Thyroid gland (tissue), 4 donors: ENCODE results near the gene ADAMTSL2.

Experiments used
- POLR2A ChIP-seq, 2 donors: fragments of 450-650 bp; IDR thresholded peaks; one replicate each; pipeline ENCODE4 v1.6.1; 2017; ENCODE audit warnings: antibody characterized with exemption in 2 of 2, mild to moderate bottlenecking in 2 of 2, moderate library complexity in 1 of 2
- TF ChIP-seq, protein P1 (sequence below), 6 experiments: fragments of 200-600 bp in 3 of 6; fragments of 450-650 bp in 3 of 6; sonication (generic) in 3 of 6; IDR thresholded peaks; one replicate each; pipeline ENCODE4 v1.5.1; 2016 to 2019; ENCODE audit warnings: antibody characterized with exemption in 6 of 6, mild to moderate bottlenecking in 2 of 6, inconsistent platforms in 1 of 6, moderate library complexity in 1 of 6

DNA sequence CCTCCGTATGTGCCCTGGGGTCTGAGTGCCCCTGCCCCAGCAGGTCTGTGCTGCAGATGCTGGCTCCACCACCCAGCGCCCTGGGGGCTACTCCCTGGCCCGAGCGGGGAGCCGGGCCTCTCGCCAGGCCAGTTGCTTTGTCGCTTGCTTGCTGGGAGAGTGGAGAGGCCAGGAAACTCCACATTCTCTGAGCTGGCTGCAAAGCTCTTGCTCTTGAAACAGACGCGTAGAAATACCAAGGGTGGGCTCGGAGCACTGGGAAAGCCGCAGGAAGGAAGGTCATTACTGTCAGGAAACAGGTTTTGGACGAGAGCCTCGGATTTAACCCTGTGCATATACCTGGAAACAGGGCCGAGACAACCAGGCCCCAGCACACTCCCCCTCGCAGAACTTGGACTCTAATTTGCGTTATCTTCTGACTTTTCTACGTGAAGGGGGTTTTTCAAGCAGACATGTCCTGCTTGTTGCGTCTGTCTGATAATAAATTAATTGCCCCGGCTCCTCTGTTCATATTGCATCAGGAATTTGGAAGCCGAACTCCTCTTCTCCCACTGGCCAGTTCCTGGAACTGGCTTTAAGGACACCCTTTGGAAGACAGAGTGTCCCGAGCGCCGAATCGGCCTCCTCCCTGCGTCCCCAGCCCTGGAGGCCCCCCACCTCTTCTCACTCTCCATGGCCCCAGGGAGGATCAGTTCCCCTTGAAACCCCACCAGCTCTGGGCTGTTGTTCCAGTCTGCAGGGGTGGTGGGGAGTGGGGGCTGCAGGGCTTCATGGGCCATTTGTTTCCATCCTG, 11.2 kb downstream of the ADAMTSL2 start:
- TF ChIP-seq POLR2A (IDR thresholded peaks at IDR 0.05): no peak
- TF ChIP-seq, protein P1, sequence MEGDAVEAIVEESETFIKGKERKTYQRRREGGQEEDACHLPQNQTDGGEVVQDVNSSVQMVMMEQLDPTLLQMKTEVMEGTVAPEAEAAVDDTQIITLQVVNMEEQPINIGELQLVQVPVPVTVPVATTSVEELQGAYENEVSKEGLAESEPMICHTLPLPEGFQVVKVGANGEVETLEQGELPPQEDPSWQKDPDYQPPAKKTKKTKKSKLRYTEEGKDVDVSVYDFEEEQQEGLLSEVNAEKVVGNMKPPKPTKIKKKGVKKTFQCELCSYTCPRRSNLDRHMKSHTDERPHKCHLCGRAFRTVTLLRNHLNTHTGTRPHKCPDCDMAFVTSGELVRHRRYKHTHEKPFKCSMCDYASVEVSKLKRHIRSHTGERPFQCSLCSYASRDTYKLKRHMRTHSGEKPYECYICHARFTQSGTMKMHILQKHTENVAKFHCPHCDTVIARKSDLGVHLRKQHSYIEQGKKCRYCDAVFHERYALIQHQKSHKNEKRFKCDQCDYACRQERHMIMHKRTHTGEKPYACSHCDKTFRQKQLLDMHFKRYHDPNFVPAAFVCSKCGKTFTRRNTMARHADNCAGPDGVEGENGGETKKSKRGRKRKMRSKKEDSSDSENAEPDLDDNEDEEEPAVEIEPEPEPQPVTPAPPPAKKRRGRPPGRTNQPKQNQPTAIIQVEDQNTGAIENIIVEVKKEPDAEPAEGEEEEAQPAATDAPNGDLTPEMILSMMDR (IDR thresholded peaks at IDR 0.05): no peak
